ENCODE results near the gene MSH3.
"Not testable (repeated sequence)": the region's sequence is repeated elsewhere in the genome, so short reads cannot be mapped to it uniquely, and the experiment has no call there.

MSH3 gene

DNA sequence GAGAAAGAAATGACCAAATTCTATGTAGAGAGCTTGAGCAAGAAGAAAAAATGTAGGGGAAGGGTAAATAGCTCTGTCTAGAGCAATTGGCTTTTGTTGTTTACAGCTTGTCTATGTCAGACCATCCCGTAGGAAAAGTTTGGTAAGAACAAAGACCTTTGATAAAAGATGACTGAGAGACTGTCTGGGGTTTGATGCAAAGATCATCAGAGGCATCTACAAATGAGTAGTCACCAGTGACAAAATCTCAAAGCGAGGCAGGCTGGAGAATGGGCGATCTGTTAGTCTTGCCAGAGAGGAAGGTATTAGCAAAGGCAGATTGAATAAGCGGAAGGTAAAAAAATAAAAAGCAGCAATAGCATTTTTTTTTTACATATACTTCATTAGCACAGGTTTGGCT lies 180.7 kb downstream of the MSH3 start:
- Histone ChIP-seq H3K9me3 (ENCODE audit: control insufficient read depth, insufficient read depth, low read length) (no peaks in the 10 kb centered on the region), H3K27ac (ENCODE audit: low read length) (no peak overlapping the region), H3K4me1 (ENCODE audit: control insufficient read depth, insufficient read depth, low read length) (no peaks in the 10 kb centered on the region), H3K36me3 (ENCODE audit: control insufficient read depth, insufficient read depth, low read length) (no peaks in the 10 kb centered on the region), H3K4me3 (ENCODE audit: low read length) (no peak overlapping the region), H3K27me3 (ENCODE audit: control insufficient read depth, insufficient read depth, low read length) (no peaks in the 10 kb centered on the region)
- DNase-seq (ENCODE audit: low read depth, low spot score) = no peak
- WGBS (ENCODE audit: insufficient coverage, insufficient read length) = no CpG with 5 or more reads among the region's 4 CpGs

DNA sequence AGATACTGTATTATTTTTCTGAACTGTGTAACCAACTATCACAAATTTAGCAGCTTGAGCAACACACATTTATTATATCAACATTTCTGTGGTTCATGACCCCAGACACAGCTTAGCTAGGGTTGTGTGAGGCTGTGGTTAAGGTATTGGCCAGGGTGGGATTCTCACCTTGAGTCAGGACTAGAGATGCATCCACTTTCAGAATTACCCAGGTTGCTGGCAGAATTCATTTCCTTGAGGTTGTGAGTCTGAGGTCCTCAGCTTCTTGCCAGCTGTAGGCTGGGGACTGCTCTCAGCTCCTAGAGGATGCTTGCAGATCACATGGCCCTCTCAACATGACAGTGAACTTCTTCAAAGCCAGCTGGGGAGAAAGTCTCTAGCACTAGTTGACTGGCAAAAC lies 183.2 kb downstream of the MSH3 start:
- Histone ChIP-seq H3K9me3 (ENCODE audit: control insufficient read depth, insufficient read depth, low read length) (no peaks in the 10 kb centered on the region), H3K27ac (ENCODE audit: low read length) (no peak overlapping the region), H3K4me3 (ENCODE audit: low read length) (no peak overlapping the region), H3K27me3 (ENCODE audit: control insufficient read depth, insufficient read depth, low read length) (no peaks in the 10 kb centered on the region), H3K4me1 (ENCODE audit: control insufficient read depth, insufficient read depth, low read length) (no peaks in the 10 kb centered on the region), H3K36me3 (ENCODE audit: control insufficient read depth, insufficient read depth, low read length) (no peaks in the 10 kb centered on the region)
- no peak for DNase-seq (ENCODE audit: low read depth, low spot score)

DNA sequence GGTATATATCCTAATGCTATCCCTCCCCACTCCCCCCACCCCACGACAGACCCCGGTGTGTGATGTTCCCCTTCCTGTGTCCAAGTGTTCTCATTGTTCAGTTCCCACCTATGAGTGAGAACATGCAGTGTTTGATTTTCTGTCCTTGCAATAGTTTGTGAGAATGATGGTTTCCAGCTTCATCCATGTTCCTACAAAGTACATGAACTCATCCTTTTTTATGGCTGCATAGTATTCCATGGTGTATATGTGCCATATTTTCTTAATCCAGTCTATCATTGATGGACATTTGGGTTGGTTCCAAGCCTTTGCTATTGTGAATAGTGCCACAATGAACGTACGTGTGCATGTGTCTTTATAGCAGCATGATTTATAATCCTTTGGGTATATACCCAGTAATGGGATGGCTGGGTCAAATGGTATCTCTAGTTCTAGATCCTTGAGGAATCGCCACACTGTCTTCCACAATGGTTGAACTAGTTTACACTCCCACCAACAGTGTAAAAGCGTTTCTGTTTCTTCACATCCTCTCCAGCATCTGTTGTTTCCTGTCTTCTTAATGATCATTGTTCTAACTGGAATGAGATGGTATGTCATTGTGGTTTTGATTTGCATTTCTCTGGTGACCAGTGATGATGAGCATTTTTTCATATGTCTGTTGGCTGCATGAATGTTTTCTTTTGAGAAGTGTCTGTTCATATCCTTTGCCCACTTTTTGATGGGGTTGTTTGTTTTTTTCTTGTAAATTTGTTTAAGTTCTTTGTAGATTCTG lies 186.8 kb downstream of the MSH3 start:
- not testable (repeated sequence) for H3K4me3 ChIP-seq (ENCODE audit: low read length); H3K36me3 ChIP-seq (ENCODE audit: control insufficient read depth, insufficient read depth, low read length); H3K27me3 ChIP-seq (ENCODE audit: control insufficient read depth, insufficient read depth, low read length); H3K4me1 ChIP-seq (ENCODE audit: control insufficient read depth, insufficient read depth, low read length); DNase-seq (ENCODE audit: low read depth, low spot score); H3K9me3 ChIP-seq (ENCODE audit: control insufficient read depth, insufficient read depth, low read length); H3K27ac ChIP-seq (ENCODE audit: low read length)
- no CpG with 5 or more reads among the region's 6 CpGs for WGBS (ENCODE audit: insufficient coverage, insufficient read length)

DNA sequence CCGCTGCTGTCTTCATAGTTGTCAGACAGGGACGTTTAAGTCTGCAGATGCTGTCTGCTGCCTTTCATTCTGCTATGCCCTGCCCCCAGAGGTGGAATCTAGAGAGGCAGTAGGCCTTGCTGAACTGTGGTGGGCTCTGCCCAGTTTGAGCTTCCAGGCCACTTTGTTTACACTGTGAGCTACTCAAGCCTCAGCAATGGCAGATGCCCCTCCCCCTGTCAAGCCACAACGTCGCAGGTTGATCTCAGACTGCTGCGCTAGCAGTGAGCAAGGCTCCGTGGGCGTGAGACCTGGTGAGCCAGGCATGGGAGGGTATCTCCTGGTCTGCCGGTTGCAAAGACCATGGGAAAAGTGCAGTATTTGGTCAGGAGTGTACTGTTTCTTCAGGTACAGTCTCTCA lies 192.0 kb downstream of the MSH3 start:
- not testable (repeated sequence) for H3K4me1 ChIP-seq (ENCODE audit: control insufficient read depth, insufficient read depth, low read length)
- WGBS (ENCODE audit: insufficient coverage, insufficient read length) = no CpG with 5 or more reads among the region's 8 CpGs

DNA sequence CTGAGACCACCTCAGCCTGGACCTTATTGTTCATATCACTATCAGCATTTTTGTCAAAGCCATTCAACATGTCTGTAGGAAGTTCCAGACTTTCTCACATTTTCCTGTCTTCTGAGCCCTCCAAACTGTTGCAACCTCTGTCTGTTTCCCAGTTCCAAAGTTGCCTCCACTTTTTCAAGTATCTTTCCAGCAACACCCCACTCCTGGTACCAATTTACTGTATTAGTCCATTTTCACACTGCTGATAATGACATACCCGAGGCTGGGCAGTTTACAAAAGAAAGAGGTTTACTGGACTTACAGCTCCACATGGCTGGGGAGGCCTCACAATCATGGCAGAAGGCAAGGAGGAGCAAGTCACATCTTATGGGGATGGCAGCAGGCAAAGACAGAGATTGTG lies 195.7 kb downstream of the MSH3 start:
- not testable (repeated sequence) for H3K36me3 ChIP-seq (ENCODE audit: control insufficient read depth, insufficient read depth, low read length)

More for the DNA sequence above, 192.0 kb downstream of the MSH3 start:
- H3K27me3 ChIP-seq (ENCODE audit: control insufficient read depth, insufficient read depth, low read length); H3K4me3 ChIP-seq (ENCODE audit: low read length); H3K9me3 ChIP-seq (ENCODE audit: control insufficient read depth, insufficient read depth, low read length); DNase-seq (ENCODE audit: low read depth, low spot score); H3K36me3 ChIP-seq (ENCODE audit: control insufficient read depth, insufficient read depth, low read length); H3K27ac ChIP-seq (ENCODE audit: low read length): not testable (repeated sequence)

DNA sequence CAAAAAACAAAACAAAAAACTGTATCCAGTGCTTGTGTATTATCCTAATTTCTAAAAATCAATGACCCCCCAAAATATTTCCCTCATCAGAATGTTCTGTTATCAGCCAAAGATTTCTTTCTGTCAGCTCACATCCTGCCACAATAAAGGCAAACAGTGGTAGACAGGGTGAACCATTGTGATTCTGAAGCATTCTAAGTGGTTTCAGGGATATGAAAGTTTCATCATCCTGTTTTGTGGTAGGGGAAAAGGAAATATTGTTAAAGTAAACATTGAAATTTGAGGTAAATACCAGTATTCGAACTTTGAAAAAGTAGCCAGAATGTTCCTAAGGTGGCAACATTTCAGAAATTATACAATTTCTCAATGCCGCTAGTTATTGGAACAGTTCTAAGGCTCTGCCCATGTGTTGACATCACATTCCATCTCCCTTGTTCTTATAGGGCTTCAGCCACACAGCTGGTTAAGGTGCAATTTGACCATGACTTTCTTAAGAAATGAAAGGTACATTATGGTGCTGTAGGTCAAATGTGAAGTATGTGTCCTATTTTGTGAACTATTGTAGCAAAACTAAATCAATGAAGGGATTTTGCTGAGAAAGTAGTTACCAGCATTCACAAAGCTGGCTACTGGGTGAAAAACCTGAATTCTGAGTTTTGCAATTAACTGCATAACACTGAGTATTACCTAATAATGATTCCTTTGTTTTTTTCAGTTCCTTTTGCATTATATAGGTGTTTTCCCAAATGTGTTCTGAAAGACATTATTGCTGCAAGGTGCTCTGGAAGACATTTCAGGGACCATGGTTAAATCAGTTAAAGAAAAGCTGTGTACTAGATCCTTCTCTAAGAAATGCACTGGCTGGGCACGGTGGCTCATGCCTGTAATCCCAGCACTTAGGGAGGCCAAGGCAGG lies 198.1 kb downstream of the MSH3 start:
- H3K4me1 ChIP-seq (ENCODE audit: control insufficient read depth, insufficient read depth, low read length) = no peaks in the 10 kb centered on the region
- H3K27ac ChIP-seq (ENCODE audit: low read length) = no peak overlapping the region
- H3K36me3 ChIP-seq (ENCODE audit: control insufficient read depth, insufficient read depth, low read length) = no peaks in the 10 kb centered on the region
- WGBS (ENCODE audit: insufficient coverage, insufficient read length) = no CpG with 5 or more reads among the region's 3 CpGs
- no peak for DNase-seq (ENCODE audit: low read depth, low spot score)
- H3K27me3 ChIP-seq (ENCODE audit: control insufficient read depth, insufficient read depth, low read length) = no peaks in the 10 kb centered on the region
- no peak overlapping the region for H3K4me3 ChIP-seq (ENCODE audit: low read length)
- no peaks in the 10 kb centered on the region for H3K9me3 ChIP-seq (ENCODE audit: control insufficient read depth, insufficient read depth, low read length)

More for the DNA sequence above, 195.7 kb downstream of the MSH3 start:
- no CpG with 5 or more reads among the region's 1 CpG for WGBS (ENCODE audit: insufficient coverage, insufficient read length)
- H3K9me3 ChIP-seq (ENCODE audit: control insufficient read depth, insufficient read depth, low read length); H3K4me3 ChIP-seq (ENCODE audit: low read length); H3K27me3 ChIP-seq (ENCODE audit: control insufficient read depth, insufficient read depth, low read length); DNase-seq (ENCODE audit: low read depth, low spot score); H3K27ac ChIP-seq (ENCODE audit: low read length); H3K4me1 ChIP-seq (ENCODE audit: control insufficient read depth, insufficient read depth, low read length): not testable (repeated sequence)

DNA sequence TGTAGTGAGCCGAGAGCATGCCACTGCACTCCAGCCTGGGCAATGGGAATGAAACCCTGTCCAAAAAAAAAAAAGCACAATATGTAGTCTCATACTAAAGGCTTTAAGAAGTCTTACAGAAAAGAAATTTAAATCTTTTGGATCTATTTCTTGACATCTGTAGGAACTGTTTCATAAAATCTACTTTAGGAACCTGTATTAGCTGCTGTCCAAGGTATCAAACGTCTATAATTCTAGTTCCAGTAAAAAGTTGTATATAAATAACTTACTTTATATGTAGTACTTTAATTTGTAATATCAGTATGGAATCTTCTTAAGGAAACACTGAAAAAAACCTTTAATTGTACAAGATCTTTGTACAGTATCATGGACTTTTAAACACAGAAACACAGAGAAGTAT lies 199.0 kb downstream of the MSH3 start:
- DNase-seq (ENCODE audit: low read depth, low spot score) = no peak
- Histone ChIP-seq H3K4me1 (ENCODE audit: control insufficient read depth, insufficient read depth, low read length) (no peaks in the 10 kb centered on the region), H3K27ac (ENCODE audit: low read length) (no peak overlapping the region), H3K36me3 (ENCODE audit: control insufficient read depth, insufficient read depth, low read length) (no peaks in the 10 kb centered on the region), H3K4me3 (ENCODE audit: low read length) (no peak overlapping the region), H3K9me3 (ENCODE audit: control insufficient read depth, insufficient read depth, low read length) (no peaks in the 10 kb centered on the region), H3K27me3 (ENCODE audit: control insufficient read depth, insufficient read depth, low read length) (no peaks in the 10 kb centered on the region)
- WGBS (ENCODE audit: insufficient coverage, insufficient read length) = no CpG with 5 or more reads among the region's 2 CpGs

DNA sequence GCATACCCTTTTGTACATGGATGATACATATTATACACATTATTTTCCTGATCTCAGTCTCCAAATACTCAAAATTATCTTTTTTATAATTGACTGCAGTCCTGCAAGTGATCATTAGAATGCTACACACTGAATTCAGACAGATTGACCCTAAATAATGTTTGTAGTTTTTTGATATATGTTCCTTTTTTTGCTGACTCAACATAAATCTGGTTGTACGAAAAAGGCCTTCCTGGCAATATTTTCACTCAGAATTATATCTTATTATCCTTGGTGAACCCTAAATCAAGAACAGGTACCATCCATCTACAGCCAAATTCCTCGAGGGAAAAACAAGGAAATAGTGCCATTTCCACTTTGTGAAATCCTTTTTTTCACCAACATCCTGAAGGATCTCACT lies 200.1 kb downstream of the MSH3 start:
- H3K4me1 ChIP-seq (ENCODE audit: control insufficient read depth, insufficient read depth, low read length) = no peaks in the 10 kb centered on the region
- no CpG with 5 or more reads among the region's 2 CpGs for WGBS (ENCODE audit: insufficient coverage, insufficient read length)
- DNase-seq (ENCODE audit: low read depth, low spot score) = no peak
- H3K4me3 ChIP-seq (ENCODE audit: low read length) = no peak overlapping the region
- no peaks in the 10 kb centered on the region for H3K36me3 ChIP-seq (ENCODE audit: control insufficient read depth, insufficient read depth, low read length)
- H3K9me3 ChIP-seq (ENCODE audit: control insufficient read depth, insufficient read depth, low read length) = no peaks in the 10 kb centered on the region
- H3K27me3 ChIP-seq (ENCODE audit: control insufficient read depth, insufficient read depth, low read length) = no peaks in the 10 kb centered on the region
- no peak overlapping the region for H3K27ac ChIP-seq (ENCODE audit: low read length)

DNA sequence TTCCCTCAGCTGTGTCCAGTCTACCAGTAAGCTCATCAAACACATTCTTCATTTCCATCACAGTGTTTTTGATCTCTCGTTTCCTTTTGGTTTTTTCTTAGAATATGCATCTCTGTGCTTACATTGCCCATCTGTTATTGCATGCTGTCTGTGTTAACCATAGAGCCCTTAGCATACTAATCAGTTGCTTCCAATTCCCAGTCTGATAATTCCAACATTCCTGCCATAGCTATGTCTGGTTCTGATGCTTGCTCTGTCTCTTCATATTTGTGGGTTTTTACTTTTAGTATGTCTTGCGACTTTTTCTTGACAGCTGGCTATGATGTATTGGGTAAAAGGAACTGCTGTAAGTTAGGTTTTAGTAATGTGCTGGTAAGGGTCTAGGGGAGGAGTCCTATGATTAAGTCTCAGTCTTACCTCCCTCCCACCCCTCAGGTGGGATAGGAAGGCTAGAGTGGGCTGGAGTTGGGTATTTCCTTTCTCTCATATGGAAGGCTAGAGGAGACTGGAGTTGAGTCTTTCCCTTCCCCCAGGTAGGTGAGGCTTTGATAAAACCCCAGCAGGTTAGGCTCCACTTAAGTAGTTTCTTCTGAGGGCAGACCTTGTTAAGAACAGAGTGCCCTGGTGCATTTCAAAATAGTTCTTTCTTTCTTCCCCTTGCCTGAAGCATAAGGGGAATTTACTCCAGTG lies 206.6 kb downstream of the MSH3 start:
- no CpG with 5 or more reads among the region's 2 CpGs for WGBS (ENCODE audit: insufficient coverage, insufficient read length)
- Histone ChIP-seq H3K4me3 (ENCODE audit: low read length) (no peak overlapping the region), H3K4me1 (ENCODE audit: control insufficient read depth, insufficient read depth, low read length) (peaks cover 1% of the 10 kb centered on the region; the same call in 1 of the 2 replicates), H3K36me3 (ENCODE audit: control insufficient read depth, insufficient read depth, low read length) (no peaks in the 10 kb centered on the region), H3K9me3 (ENCODE audit: control insufficient read depth, insufficient read depth, low read length) (no peaks in the 10 kb centered on the region), H3K27ac (ENCODE audit: low read length) (no peak overlapping the region), H3K27me3 (ENCODE audit: control insufficient read depth, insufficient read depth, low read length) (no peaks in the 10 kb centered on the region)
- DNase-seq (ENCODE audit: low read depth, low spot score) = no peak

DNA sequence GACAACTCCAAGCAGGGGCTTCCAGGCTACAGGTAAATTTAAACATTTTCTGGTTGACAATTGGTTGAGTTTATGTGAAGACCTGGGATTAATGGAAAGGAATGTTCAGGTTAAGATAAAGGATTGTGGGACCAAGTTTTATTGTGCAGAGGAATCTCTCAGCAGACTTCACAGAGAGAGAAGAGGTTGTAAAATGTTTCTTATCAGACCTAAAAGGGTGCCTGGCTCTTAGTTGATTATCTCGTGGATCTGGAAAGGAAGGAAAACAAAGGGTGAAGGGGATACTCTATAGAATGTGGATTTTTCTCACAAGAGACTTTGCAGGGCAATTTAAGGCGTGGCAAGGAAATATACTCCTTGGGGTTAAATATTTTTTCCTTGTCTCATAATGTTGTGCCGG lies 209.3 kb downstream of the MSH3 start:
- H3K4me3 ChIP-seq (ENCODE audit: low read length) = no peak overlapping the region
- no peak overlapping the region for H3K27ac ChIP-seq (ENCODE audit: low read length)
- H3K9me3 ChIP-seq (ENCODE audit: control insufficient read depth, insufficient read depth, low read length) = no peaks in the 10 kb centered on the region
- no peaks in the 10 kb centered on the region for H3K36me3 ChIP-seq (ENCODE audit: control insufficient read depth, insufficient read depth, low read length)
- no peak for DNase-seq (ENCODE audit: low read depth, low spot score)
- WGBS (ENCODE audit: insufficient coverage, insufficient read length) = no CpG with 5 or more reads among the region's 3 CpGs
- H3K4me1 ChIP-seq (ENCODE audit: control insufficient read depth, insufficient read depth, low read length) = peaks cover 1% of the 10 kb centered on the region; the same call in 1 of the 2 replicates
- H3K27me3 ChIP-seq (ENCODE audit: control insufficient read depth, insufficient read depth, low read length) = no peaks in the 10 kb centered on the region

Measured in iPS DF 6.9 (cell line).